Naive thymus-derived CD8-positive, alpha-beta T cell (primary cell): ENCODE measurements around the gene PCNX4. TPM values are rescaled to one million over a fixed set of nuclear protein-coding genes. Genes with fewer than 3 reads are reported as not detected.

Source experiments
- ATAC-seq, 2 donors: fragments of 150-1000 bp; cut with Tn5 transposase in 1 of 2; sonication (Bioruptor Pico), chemical (Tn5 transposase) in 1 of 2; 1 replicate in 1 of 2; 2 replicates in 1 of 2; pipeline ENCODE4 v1.10.0; 2021; ENCODE audit warnings: mild to moderate bottlenecking in 2 of 2, moderate library complexity in 2 of 2
- POLR2A ChIA-PET: fragments of 350-600 bp; sonication (Branson Sonifier 250); formaldehyde crosslinking; loops from one replicate; lab custom pipeline; 2021; ENCODE audit warnings: antibody characterized with exemption; lab: Charles Lee
- DNase-seq, 10 donors: peaks; one replicate each; pipeline versions ENCODE4 v3.0.0 to v3.0.0-alpha.2; 2020 to 2022
- H3K27ac Mint-ChIP-seq, 10 donors: one replicate each; pipeline ENCODE4 v1.8.0; 2020 to 2022; ENCODE audit warnings: mild to moderate bottlenecking in 10 of 10, mixed read lengths in 10 of 10, moderate library complexity in 4 of 10, inconsistent platforms in 1 of 10
- H3K27me3 Mint-ChIP-seq, 5 donors: one replicate each; pipeline ENCODE4 v1.8.0; 2021 to 2022; ENCODE audit warnings: mixed read lengths in 5 of 5
- H3K36me3 Mint-ChIP-seq, 3 donors: one replicate each; pipeline ENCODE4 v1.8.0; 2020 to 2022; ENCODE audit warnings: mixed read lengths in 3 of 3, mild to moderate bottlenecking in 2 of 3, inconsistent platforms in 1 of 3
- H3K4me1 Mint-ChIP-seq, 4 donors: one replicate each; pipeline ENCODE4 v1.8.0; 2021 to 2022; ENCODE audit warnings: mixed read lengths in 4 of 4
- H3K4me3 Mint-ChIP-seq, 10 donors: one replicate each; pipeline ENCODE4 v1.8.0; 2020 to 2022; ENCODE audit warnings: mild to moderate bottlenecking in 10 of 10, mixed read lengths in 10 of 10, moderate library complexity in 6 of 10, inconsistent platforms in 1 of 10
- H3K9me3 Mint-ChIP-seq, 9 donors: one replicate each; pipeline ENCODE4 v1.8.0; 2020 to 2022; ENCODE audit warnings: mixed read lengths in 9 of 9, mild to moderate bottlenecking in 3 of 9, inconsistent platforms in 1 of 9, moderate library complexity in 1 of 9
- polyA plus RNA-seq, 3 donors: library from polyadenylated mRNA; unstranded; fragments of 300-500 nt; fragmentation: Illumina TruSeq; gene quantifications; one replicate each; pipeline ENCODE4 v1.2.3, GENCODE V29; 2021
- total RNA-seq, 8 experiments: library from RNA in 2 of 8; stranded (reverse) in 2 of 8; gene quantifications; one replicate each; pipeline ENCODE4 v1.2.3 and lab custom pipeline; 2021 to 2026

PCNX4 gene
- total and polyA plus RNA-seq, 5 experiments from 2014 or later = 16.6 to 50.0 (median 20.1) TPM

DNA sequence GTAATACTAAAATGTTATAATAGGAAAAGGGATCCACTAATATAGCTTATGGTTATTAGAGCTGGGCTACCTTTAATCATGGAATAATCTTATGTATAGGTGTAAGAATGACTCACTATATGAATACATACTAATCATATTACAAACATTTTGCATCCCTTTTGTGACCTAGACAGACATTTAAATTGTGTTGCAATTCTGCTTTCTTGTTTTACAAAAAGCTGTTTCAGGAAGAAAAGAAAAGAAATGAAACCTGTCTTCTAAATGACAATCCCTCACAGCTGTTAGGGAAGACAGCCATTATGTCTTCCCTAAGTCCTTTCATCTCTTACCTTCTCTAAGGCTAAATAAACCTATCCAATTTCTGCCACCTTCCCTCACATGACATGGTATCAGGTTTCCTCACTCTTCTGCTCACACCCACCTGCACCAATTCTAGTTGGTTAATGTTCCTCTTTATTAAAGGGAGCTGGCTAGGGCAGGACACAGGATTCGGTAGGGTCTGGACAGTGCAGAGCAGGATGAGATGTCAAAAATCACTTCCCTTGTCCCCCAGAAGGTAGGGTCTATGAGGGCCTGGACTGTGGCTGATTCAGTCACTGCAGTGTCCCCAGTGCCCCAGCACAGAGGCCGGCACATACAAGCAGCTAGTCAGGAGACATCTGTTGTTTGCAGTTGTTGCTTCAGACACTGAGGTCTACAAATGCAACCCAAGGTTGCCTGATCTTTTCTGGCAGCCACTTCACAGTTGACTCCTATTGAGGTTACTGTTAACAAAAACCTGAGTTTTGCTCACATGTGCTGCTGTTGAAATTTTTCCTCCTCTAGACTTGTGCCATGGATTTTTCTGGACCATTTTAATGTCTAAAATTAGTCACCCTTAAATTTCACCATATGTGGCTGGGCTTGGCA lies 69.7 kb downstream of the PCNX4 start:
- POLR2A ChIA-PET = interaction anchor here (1.1 to 1.9 kb wide), 3 partner anchors 10 to 86 kb away, joined by 3 to 7 read pairs (median 4); partner anchors contain the start of gene PCNX4
- Mint-ChIP-seq H3K36me3 (peaks cover 0 to 28% (median 4%) of the 10 kb centered on the region in 3 donors), H3K27me3 (no peaks in the 10 kb centered on the region), H3K27ac (peak overlapping the region; percentile 56 to 99 (median 80)), H3K9me3 (no peaks in the 10 kb centered on the region), H3K4me3 (peak overlapping the region in 5 of 10 donors; percentile 5 to 61 (median 11)), H3K4me1 (peaks cover 23 to 81% (median 80%) of the 10 kb centered on the region in 4 donors)
- ATAC-seq (no peak), DNase-seq (no peak)

DNA sequence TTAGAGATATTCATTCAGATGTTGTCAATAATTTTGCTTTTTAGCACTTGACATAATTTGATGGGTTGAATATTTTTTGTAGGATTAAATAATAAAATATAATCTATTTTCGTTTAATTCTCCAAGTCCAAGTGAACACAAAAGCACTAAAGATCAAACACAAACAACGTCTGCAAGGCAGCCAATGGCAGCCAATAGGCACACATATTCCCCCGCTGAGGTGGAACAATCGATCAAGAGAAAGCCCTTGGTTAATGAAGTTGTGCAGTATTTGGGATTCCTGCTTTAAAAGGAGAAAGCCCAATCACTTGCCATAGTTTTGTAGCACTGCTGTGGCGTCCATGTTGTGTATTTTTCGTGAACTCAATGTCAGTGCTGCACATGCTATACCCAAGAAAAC lies 72.0 kb downstream of the PCNX4 start:
- H3K27ac Mint-ChIP-seq = peak overlapping the region in 9 of 10 donors; percentile 49 to 100 (median 98)
- H3K4me1 Mint-ChIP-seq = peaks cover 20 to 66% (median 65%) of the 10 kb centered on the region in 4 donors

GRCh38 chr14:60164404-60164711 lies 72.6 kb downstream of the PCNX4 start:
- H3K27ac Mint-ChIP-seq = peak overlapping the region; percentile 98 to 100 (median 99)
- peak in 1 of 2 donors; percentile 22 for ATAC-seq
- H3K27me3 Mint-ChIP-seq = no peaks in the 10 kb centered on the region
- H3K4me3 Mint-ChIP-seq = peak overlapping the region; percentile 95 to 100 (median 98)
- POLR2A ChIA-PET = interaction anchor here (0.6 to 3.3 kb wide), 15 partner anchors 10 to 1737 kb away, joined by 3 to 31 read pairs (median 5); partner anchors contain the start of genes PCNX4, PPM1A and TIMM9
- no peaks in the 10 kb centered on the region for H3K9me3 Mint-ChIP-seq
- peaks cover 0 to 16% (median 4%) of the 10 kb centered on the region in 3 donors for H3K36me3 Mint-ChIP-seq
- DNase-seq = no peak
- peaks cover 17 to 59% (median 58%) of the 10 kb centered on the region in 4 donors for H3K4me1 Mint-ChIP-seq

More for the DNA sequence above, 72.0 kb downstream of the PCNX4 start:
- Mint-ChIP-seq H3K27me3 (no peaks in the 10 kb centered on the region), H3K9me3 (no peaks in the 10 kb centered on the region), H3K4me3 (peak overlapping the region; percentile 95 to 100 (median 98)), H3K36me3 (peaks cover 0 to 17% (median 4%) of the 10 kb centered on the region in 3 donors)
- DNase-seq (no peak), ATAC-seq (no peak)
- POLR2A ChIA-PET = interaction anchor here (0.6 to 3.3 kb wide), 5 partner anchors 9 to 198 kb away, joined by 3 to 31 read pairs (median 16); partner anchors contain the start of gene PPM1A

GRCh38 chr14:60164712-60165546 lies 73.2 kb downstream of the PCNX4 start, which contains the start of gene DHRS7:
Gene DHRS7 (minus strand): TSS chr14:60165398. CDS start chr14:60165309, 89 bp downstream.
- no peaks in the 10 kb centered on the region for H3K27me3 Mint-ChIP-seq
- peak within 1 kb of the TSS; percentile 95 to 100 (median 98) for H3K4me3 Mint-ChIP-seq
- no peaks in the 10 kb centered on the region for H3K9me3 Mint-ChIP-seq
- peaks cover 14 to 54% (median 53%) of the 10 kb centered on the region in 4 donors for H3K4me1 Mint-ChIP-seq
- H3K36me3 Mint-ChIP-seq = peaks cover 0 to 16% (median 4%) of the 10 kb centered on the region in 3 donors
- peak within 1 kb of the TSS; percentile 98 to 100 (median 99) for H3K27ac Mint-ChIP-seq
- DNase-seq (peak; percentile 32 to 78 (median 58)), ATAC-seq (peak; percentile 78 to 80)
- POLR2A ChIA-PET = interaction anchor here (0.6 to 3.3 kb wide), 24 partner anchors 10 to 1968 kb away, joined by 3 to 31 read pairs (median 4); partner anchors contain the start of genes PCNX4, PPM1A and TIMM9

DNA sequence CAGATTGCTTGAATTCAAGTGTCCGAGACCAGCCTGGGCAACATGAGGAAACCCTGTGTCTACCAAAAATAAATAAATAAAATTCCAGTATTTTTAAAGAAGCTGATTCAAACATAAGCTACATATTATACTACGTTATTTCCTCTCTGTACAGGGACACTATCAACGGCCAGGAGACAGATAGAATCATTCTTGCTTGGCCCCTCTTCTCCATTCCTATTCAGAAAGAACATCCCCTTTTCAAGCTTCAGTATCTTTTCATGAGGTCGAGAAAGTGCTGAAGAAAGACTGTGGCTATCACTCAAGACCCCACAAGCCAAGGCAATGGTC lies 73.8 kb downstream of the PCNX4 start:
- Mint-ChIP-seq H3K4me1 (peaks cover 14 to 50% (median 49%) of the 10 kb centered on the region in 4 donors), H3K36me3 (peaks cover 0 to 13% (median 4%) of the 10 kb centered on the region in 3 donors), H3K9me3 (no peaks in the 10 kb centered on the region), H3K27me3 (no peaks in the 10 kb centered on the region), H3K27ac (peak overlapping the region; percentile 95 to 100 (median 98)), H3K4me3 (peak overlapping the region; percentile 70 to 99 (median 90))
- ATAC-seq (peak; percentile 9 to 17), DNase-seq (no peak)
- POLR2A ChIA-PET = interaction anchor here (0.7 to 3.3 kb wide), 18 partner anchors 9 to 980 kb away, joined by 3 to 31 read pairs (median 5); partner anchors contain the start of genes PCNX4 and PPM1A

GRCh38 chr14:60166142-60166541 lies 74.4 kb downstream of the PCNX4 start:
- H3K9me3 Mint-ChIP-seq = no peaks in the 10 kb centered on the region
- POLR2A ChIA-PET = interaction anchor here (0.6 to 3.3 kb wide), 14 partner anchors 9 to 981 kb away, joined by 3 to 31 read pairs (median 4); partner anchors contain the start of genes PCNX4 and PPM1A
- peaks cover 14 to 44% (median 44%) of the 10 kb centered on the region in 4 donors for H3K4me1 Mint-ChIP-seq
- DNase-seq = peak in 2 of 10 donors; percentile 30 to 31
- H3K27me3 Mint-ChIP-seq = no peaks in the 10 kb centered on the region
- ATAC-seq = no peak
- H3K36me3 Mint-ChIP-seq = peaks cover 0 to 11% (median 0%) of the 10 kb centered on the region in 3 donors
- peak overlapping the region; percentile 70 to 99 (median 90) for H3K4me3 Mint-ChIP-seq
- peak overlapping the region; percentile 95 to 100 (median 98) for H3K27ac Mint-ChIP-seq

GRCh38 chr14:60169722-60170121 lies 78.0 kb downstream of the PCNX4 start:
- H3K4me1 Mint-ChIP-seq = peaks cover 7 to 16% (median 14%) of the 10 kb centered on the region in 4 donors
- H3K27ac Mint-ChIP-seq = no peak overlapping the region
- no peak overlapping the region for H3K4me3 Mint-ChIP-seq
- peaks cover 1 to 4% (median 2%) of the 10 kb centered on the region in 5 donors for H3K27me3 Mint-ChIP-seq
- H3K9me3 Mint-ChIP-seq = no peaks in the 10 kb centered on the region
- H3K36me3 Mint-ChIP-seq = no peaks in the 10 kb centered on the region
- no peak for ATAC-seq
- POLR2A ChIA-PET = interaction anchor here (1.2 kb wide), 1 partner anchor 78 kb away, joined by 3 read pairs; the partner anchor contains the start of gene PCNX4
- no peak for DNase-seq

- Mint-ChIP-seq H3K4me3 (no peak overlapping the region), H3K4me1 (peaks cover 7 to 11% (median 8%) of the 10 kb centered on the region in 4 donors), H3K27me3 (peaks cover 1 to 13% (median 4%) of the 10 kb centered on the region in 5 donors), H3K36me3 (no peaks in the 10 kb centered on the region), H3K9me3 (no peaks in the 10 kb centered on the region), H3K27ac (no peak overlapping the region)
- POLR2A ChIA-PET = interaction anchor here (1.5 kb wide), 1 partner anchor 9 kb away, joined by 4 read pairs; no protein-coding TSS in a partner anchor
- no peak for ATAC-seq
- no peak for DNase-seq
Measured at GRCh38 chr14:60170948-60171347, 79.2 kb downstream of the PCNX4 start.

- Mint-ChIP-seq H3K4me3 (no peak overlapping the region), H3K27ac (peak overlapping the region in 2 of 10 donors; percentile 9 to 16), H3K9me3 (no peaks in the 10 kb centered on the region), H3K27me3 (peaks cover 3 to 13% (median 4%) of the 10 kb centered on the region in 5 donors), H3K4me1 (peaks cover under 1 to 3% (median 1%) of the 10 kb centered on the region in 4 donors), H3K36me3 (no peaks in the 10 kb centered on the region)
- DNase-seq (no peak), ATAC-seq (no peak)
- POLR2A ChIA-PET = interaction anchor here (1.5 kb wide), 1 partner anchor 10 kb away, joined by 4 read pairs; no protein-coding TSS in a partner anchor
Measured at GRCh38 chr14:60171690-60172089, 80.0 kb downstream of the PCNX4 start.

DNA sequence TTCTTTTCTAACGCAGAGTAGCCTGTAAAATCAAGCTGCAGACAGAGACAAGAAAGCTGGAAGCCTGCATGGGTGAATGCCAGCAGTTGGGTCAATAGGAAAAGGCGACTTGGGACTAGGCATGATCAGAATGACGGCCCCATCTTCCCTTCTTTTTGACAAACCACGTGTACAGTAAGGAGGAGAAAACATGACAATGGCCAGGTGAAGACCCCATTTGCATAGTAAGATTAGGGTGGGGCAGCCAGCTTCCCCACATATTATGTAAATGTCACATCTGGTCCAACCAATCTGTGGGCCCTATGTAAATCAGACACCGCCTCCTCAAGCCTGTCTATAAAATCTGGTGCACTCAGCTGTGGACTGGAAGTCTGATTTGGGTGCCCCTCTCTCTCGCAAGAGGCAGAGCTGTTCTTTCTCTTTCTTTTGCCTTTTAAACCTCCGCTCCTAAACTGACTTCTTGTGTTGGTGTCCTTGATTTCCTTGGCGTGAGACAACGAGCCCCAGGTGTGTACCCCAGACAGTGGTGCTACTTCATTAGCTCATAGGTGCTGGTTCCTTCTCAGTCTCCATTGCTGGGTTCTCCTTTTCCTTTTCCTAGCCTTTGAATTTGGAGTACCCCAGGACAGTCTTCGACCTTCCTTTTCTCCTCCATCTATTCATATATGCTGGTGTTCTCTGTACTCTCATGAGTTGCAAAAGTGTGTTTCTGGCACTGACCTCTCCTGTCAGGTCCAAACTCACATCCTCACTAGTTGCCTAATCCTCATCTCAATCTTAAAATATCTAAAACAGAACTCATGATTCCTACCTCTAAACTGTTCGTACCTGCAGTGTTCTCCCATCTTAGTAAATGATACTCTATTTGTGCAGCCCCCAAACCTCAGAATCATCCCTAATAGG lies 82.9 kb downstream of the PCNX4 start:
- no peak for ATAC-seq
- DNase-seq = no peak
- peaks cover 0 to 8% (median 3%) of the 10 kb centered on the region in 3 donors for H3K36me3 Mint-ChIP-seq
- no peak overlapping the region for H3K4me3 Mint-ChIP-seq
- H3K27ac Mint-ChIP-seq = no peak overlapping the region
- H3K27me3 Mint-ChIP-seq = peaks cover 3 to 13% (median 5%) of the 10 kb centered on the region in 5 donors
- H3K9me3 Mint-ChIP-seq = peaks cover 0 to 10% (median 3%) of the 10 kb centered on the region in 9 donors
- no peaks in the 10 kb centered on the region for H3K4me1 Mint-ChIP-seq
- POLR2A ChIA-PET = interaction anchor here (1.3 kb wide), 1 partner anchor 9 kb away, joined by 4 read pairs; the partner anchor contains the start of gene DHRS7
